Measurements from ENCODE around the gene ABHD3.
A peak's percentile ranks its signal among the peaks of the same experiment; 100 is the strongest.
"Not testable (repeated sequence)": the region's sequence is repeated elsewhere in the genome, so short reads cannot be mapped to it uniquely, and the experiment has no call there.

ABHD3 gene

DNA sequence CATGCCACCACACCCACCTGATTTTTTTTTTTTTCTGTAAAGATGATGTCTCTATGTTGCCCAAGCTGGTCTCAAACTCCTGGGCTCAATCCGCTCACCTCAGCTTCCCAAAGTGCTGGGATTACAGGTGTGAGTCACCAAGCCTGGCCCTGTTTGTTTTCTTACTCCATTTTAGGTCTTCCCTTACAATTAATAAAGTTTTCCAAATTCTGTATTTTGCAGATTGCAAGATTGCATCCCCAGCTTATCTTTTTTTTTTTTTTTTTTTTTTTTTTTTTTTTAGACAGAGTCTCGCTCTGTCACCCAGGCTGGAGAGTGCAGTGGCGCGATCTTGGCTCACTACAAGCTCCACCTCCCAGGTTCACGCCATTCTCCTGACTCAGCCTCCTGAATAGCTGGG is 64.2 kb downstream of the ABHD3 start:
- not testable (repeated sequence) for DNase-seq

DNA sequence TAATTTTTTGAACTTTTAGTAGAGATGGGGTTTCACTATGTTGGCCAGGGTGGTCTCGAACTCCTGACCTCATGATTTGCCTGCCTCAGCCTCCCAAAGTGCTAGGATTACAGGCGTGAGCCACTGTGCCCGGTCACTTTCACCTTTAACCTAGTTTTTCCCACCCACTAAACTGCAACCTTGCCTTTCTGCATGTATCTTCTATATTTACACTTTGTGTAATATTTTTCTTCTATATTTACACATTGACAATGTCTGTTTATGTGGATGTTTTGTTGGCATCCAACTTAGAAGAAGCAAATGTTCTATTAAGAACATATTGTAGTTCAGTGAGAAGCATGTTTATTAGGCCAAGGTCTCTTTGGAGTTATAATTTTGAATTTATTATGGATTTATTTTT is 65.8 kb downstream of the ABHD3 start:
- DNase-seq: no peak

DNA sequence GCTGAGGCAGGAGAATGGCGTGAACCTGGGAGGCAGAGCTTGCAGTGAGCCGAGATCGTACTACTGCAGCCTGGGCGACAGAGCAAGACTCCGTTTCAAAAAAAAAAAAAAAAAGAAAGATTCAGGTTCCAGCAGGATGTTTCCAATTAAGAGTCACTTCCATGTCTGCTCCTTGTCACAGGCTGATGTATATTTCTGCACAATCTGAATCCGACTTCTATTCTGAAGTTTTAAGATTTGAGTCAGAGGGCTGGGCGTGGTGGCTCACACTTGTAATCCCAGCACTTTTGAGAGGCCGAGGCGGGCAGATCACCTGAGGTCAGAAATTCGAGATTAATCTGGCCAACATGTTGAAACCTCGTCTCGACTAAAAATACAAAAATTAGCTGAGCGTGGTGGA is 67.8 kb downstream of the ABHD3 start:
- no peak for DNase-seq

DNA sequence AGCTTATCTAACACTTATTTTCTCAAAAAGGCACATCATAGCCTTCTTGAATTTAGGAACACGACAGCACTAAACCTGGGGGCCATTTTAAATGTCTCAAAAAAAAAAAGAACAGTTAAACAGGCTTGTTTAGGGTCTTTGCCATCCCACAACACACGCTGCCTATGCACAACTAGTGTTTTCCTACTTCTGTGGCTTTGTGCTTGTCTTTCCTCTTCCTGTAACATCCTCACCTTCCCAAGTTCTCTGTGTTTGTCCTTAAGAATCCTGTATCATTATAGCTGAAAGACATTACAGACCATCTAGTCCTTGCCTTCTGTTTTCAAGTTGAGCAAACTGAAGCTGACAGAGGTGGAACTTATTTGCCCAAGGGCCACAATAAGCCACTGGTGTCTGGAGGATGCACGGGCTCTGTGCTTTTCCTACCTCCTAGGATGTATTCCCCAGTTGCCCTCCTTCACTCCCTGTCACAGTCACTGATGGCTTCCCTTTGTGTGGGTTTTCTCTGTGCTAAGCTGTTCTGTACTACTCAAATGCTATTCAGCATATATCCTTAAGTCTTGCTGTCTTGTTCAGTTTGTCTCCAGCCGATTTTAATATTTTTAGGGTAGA is 69.9 kb downstream of the ABHD3 start:
- DNase-seq: no peak

DNA sequence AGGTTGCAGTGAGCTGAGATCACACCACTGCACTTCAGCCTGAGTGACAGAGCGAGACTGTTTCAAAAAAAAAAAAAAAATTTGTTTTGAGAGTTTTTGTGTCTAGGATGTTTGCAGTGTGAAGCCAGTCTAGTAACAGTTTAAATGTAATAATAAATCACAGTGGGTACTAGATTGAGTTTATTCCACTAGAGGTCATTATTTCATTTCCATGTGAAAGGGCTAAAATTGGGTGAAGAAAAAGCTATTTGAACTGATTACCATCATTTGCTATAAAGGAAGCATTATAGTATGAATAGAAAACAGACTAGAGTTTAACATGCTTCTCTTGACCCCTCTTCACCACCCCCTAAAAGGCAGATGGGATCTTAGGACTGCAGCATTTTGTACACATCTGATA is 72.2 kb downstream of the ABHD3 start:
- no peak for DNase-seq

DNA sequence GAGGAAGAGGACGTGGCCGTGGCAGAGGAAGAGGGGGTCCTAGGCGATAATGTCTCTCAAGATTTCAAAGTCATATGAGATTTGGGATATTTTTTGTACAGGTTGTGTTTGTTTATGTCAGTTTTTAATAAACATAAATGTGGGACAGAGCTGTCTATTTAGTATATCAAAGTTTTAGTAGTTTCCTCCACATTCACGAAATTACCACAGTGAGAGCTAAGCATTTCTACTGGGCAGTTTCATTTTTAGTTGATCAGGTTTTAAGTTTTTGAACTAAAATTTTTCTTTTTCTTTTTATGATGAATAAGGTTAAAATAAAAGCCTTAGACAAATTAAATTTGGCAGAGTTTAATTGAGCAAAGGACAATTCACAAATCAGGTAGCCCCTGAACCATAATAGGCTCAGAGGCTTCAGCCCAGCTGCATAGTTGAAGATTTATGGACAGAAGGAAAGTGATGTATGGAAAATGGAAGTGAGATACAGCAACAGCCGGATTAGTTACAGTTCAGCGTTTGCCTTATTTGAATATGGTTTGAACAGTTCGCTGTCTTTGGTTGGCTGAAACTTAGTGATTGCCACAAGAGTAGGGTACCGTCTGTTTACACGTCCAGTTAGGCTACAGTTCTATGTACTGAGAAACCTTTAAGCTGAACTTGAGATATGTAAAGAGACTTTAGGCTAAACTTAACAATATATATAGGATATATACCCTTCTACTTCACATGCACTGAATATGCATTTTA is 75.3 kb downstream of the ABHD3 start:
- DNase-seq: peak in 1 of 2 experiments; percentile 3

DNA sequence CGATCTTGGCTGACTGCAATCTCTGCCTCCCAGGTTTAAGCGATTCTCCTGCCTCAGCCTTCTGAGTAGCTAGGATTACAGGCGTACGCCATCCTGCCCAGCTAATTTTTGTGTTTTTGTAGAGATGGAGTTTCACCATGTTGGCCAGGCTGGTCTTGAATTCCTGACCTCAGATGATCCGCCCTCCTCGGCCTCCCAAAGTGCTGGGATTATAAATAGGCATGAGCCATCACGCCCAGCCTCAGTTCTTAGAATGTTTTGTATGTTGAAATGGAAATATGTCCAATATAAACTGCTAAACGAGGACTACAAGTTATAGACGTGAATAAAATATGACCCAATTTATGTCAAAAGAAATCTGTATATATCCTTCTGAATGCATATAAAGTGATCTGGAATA is 82.9 kb downstream of the ABHD3 start:
- DNase-seq: not testable (repeated sequence)

DNA sequence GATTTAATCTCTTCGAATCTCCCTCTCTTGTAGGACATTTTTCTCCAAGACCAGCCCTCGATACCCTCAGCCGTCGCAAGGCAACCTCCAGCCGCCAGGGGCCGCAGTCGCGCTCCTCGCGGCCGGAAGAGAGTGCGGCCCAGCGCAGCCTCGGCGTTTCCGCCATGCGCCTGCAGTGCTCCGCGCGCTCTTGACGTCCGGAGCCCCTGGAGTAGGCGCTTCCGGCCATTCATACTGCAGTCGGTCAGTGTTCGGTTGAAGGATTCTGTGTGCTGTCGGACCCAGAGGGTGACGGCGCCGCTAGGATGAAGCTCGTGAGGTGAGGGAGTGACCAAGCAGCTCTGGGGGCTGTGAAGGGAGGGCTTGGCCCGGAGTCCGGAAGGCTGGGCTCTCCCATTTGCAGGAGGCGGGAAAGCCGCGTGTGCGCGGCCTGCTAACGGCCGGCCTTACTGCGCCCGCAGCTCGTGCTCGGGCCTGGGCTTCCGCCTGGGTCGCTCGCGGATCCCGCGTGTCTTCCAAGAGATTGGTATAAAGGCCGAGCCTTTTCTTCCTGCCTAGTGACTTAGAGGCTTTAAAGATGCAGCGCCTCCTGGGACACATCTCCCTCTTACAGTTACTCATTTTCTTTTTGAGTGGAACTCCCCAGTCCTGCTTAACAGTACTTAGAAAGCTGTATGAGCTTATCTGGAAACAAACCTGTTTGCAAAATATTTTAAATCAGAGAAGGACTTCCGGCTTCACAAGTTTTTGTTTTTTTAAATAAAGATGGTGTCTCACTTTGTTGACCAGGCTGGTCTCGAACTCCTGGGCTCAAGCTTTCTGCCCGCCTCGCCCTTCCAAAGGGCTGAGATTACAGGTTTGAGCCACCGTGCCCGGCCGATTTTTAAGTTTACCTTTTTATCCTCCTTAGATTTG is 92.2 kb downstream of the ABHD3 start, which contains the start of gene SNRPD1:
SNRPD1 (plus strand) TSS at position 190 of the 915 bp plus-strand sequence; CDS start at position 306, 116 bp downstream.
- peak; percentile 78 to 91 for DNase-seq

DNA sequence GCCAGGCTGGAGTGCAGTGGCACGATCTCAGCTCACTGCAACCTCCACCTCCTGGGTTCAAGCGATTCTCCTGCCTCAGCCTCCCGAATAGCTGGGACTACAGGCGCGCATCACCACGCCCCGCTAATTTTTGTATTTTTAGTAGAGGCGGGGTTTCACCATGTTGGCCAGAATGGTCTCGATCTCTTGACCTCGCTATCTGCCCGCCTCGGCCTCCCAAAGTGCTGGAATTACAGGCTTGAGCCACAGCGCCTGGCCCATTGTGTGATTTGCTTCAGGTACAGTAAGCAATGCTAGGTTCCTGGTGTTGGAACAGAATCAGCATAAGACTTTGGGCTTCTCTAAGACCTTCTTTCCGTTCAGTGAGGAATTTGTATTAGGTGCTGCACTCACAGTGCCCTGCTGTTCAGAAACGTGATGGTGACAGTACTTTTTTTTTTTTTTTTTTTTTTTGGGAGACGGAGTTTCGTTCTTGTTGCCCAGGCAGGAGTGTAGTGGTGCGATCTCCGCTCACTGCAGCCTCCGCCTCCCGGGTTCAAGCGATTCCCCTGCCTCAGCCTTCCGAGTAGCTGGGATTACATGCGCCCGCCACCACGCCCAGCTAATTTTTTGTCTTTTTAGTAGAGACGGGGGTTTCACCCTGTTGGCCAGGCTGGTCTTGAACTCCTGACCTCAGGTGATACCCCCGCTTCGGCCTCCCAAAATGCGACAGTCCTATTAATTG is 93.0 kb downstream of the ABHD3 start:
- not testable (repeated sequence) for DNase-seq

DNA sequence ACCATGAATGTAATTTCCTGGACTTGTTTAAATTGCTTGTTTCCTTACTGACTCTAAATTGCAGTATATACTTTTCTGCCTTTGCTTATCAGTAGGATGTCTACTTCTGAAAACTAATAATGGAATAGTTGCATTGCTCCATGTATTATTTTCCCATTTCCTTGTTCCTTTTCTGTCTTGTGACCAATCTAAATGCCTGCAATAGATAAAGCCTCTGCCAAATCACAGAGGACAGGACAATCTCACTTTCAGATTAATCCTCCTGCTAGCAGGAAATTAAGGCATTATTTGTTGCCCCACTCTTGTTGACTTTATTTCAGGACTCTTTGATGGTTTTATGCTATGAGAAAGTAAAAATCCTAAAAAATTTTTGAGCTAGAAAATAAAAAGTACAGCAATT is 99.4 kb downstream of the ABHD3 start:
- DNase-seq: no peak

DNA sequence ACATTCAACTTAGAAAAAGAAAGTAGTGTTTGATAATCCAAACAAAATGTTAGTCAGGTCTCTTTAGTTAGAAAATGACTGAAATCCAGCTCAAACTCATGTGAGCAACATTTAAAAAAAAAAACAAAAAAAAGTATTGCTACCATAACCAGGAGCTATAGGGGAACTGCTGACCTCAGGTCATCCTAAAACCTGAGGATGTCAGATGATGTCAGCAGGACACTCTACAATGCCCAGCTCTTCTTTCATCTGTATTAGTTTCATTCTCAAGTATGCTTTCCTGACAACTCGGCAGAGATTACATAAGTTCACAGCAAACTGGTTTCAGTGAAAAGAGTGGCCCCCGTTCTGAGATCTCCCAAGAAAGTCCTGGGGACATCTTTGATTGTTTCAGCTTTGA is 99.9 kb downstream of the ABHD3 start:
- DNase-seq: no peak

DNA sequence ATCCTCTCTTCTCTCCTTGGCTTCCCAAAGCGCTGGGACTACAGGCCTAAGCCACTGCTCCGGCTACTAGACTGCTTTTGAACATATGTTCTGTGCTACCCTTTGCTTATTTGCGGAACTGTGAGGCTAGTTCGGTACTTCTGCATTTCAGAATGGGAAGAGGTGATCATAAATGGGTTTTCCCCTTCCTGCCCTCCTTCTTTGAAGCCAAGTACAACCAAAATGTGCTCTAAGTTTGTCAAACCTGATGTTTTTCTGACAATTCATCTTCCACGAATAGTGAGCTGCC is 102.3 kb downstream of the ABHD3 start:
- DNase-seq: no peak

Measured in NCI-H526 (cell line).